Ammon's horn (tissue), 1 donor: Measurements from ENCODE around the gene WDFY1.
"Not testable (repeated sequence)": the region's sequence is repeated elsewhere in the genome, so short reads cannot be mapped to it uniquely, and the experiment has no call there.

ENCODE experiments used
- DNase-seq: peaks from one replicate; pipeline ENCODE4 v3.0.0-alpha.2; 2016; ENCODE audit warnings: low spot score

The WDFY1 gene

GRCh38 chr2:223957092-223957851 lies 12.1 kb upstream of the WDFY1 start, which contains the start of gene MRPL44:
Gene MRPL44 (plus strand): TSS chr2:223957463. CDS start chr2:223957473, 10 bp downstream.
- peak; percentile 96 for DNase-seq

- no peak for DNase-seq
Observed at GRCh38 chr2:223956300-223956699, 11.2 kb upstream of the WDFY1 start.

GRCh38 chr2:223954401-223954800 lies 9.3 kb upstream of the WDFY1 start:
- DNase-seq, result no peak

GRCh38 chr2:223952280-223952968 lies 7.3 kb upstream of the WDFY1 start:
- DNase-seq, result no peak

GRCh38 chr2:223950448-223951347 lies 5.6 kb upstream of the WDFY1 start:
- no peak for DNase-seq

- no peak for DNase-seq
Observed at GRCh38 chr2:223949241-223949840, 4.2 kb upstream of the WDFY1 start.

- DNase-seq, result no peak
Observed at GRCh38 chr2:223947711-223948205, 2.6 kb upstream of the WDFY1 start.

- no peak for DNase-seq
Observed at GRCh38 chr2:223945755-223946154, 620 bp upstream of the WDFY1 start.

GRCh38 chr2:223944166-223944702 lies 901 bp downstream of the WDFY1 start:
- peak; percentile 31 for DNase-seq

- DNase-seq, result peak; percentile 65
Observed at GRCh38 chr2:223943561-223944008, 1.6 kb downstream of the WDFY1 start.

- no peak for DNase-seq
Observed at GRCh38 chr2:223943135-223943534, 2.0 kb downstream of the WDFY1 start.

- DNase-seq, result no peak
Observed at GRCh38 chr2:223941579-223942277, 3.4 kb downstream of the WDFY1 start.

GRCh38 chr2:223939438-223939837 lies 5.7 kb downstream of the WDFY1 start:
- DNase-seq, result not testable (repeated sequence)

GRCh38 chr2:223937535-223937934 lies 7.6 kb downstream of the WDFY1 start:
- no peak for DNase-seq

- DNase-seq, result no peak
Observed at GRCh38 chr2:223936862-223937326, 8.2 kb downstream of the WDFY1 start.

GRCh38 chr2:223935459-223936125 lies 9.5 kb downstream of the WDFY1 start:
- DNase-seq, result no peak

GRCh38 chr2:223934870-223935269 lies 10.3 kb downstream of the WDFY1 start:
- no peak for DNase-seq

GRCh38 chr2:223932816-223933800 lies 12.0 kb downstream of the WDFY1 start:
- no peak for DNase-seq
